ENCODE measurements around the gene LIPC.

Gene LIPC

GRCh38 chr15:58407236-58407775 is 24.5 kb upstream of the LIPC start:
- Histone ChIP-seq H2AFZ (ENCODE audit: low read depth) (no peak overlapping the region), H3K36me3 (ENCODE audit: insufficient read depth) (no peaks in the 10 kb centered on the region), H3K79me2 (ENCODE audit: insufficient read depth, low read depth) (no peaks in the 10 kb centered on the region), H4K20me1 (ENCODE audit: insufficient read depth) (no peaks in the 10 kb centered on the region), H3K9ac (no peak overlapping the region), H3K27me3 (ENCODE audit: insufficient read depth, low read depth) (no peaks in the 10 kb centered on the region), H3K4me2 (no peak overlapping the region), H3K4me3 (IDR thresholded peaks at IDR 0.05; ENCODE audit: insufficient read depth, low read depth, low read length) (no peak overlapping the region), H3K27ac (no peak overlapping the region), H3K4me1 (ENCODE audit: low read depth, poor library complexity, severe bottlenecking) (no peaks in the 10 kb centered on the region)
- TF ChIP-seq CTCF (conservative IDR thresholded peaks at IDR 0.05; ENCODE audit: low read depth, low read length) = no peak

- Histone ChIP-seq H3K27me3 (ENCODE audit: insufficient read depth, low read depth) (no peaks in the 10 kb centered on the region), H3K4me1 (ENCODE audit: low read depth, poor library complexity, severe bottlenecking) (no peaks in the 10 kb centered on the region), H2AFZ (ENCODE audit: low read depth) (no peak overlapping the region), H3K4me3 (IDR thresholded peaks at IDR 0.05; ENCODE audit: insufficient read depth, low read depth, low read length) (no peak overlapping the region), H3K36me3 (ENCODE audit: insufficient read depth) (no peaks in the 10 kb centered on the region), H4K20me1 (ENCODE audit: insufficient read depth) (no peaks in the 10 kb centered on the region), H3K27ac (no peak overlapping the region), H3K4me2 (no peak overlapping the region), H3K9ac (no peak overlapping the region), H3K79me2 (ENCODE audit: insufficient read depth, low read depth) (no peaks in the 10 kb centered on the region)
- TF ChIP-seq CTCF (conservative IDR thresholded peaks at IDR 0.05; ENCODE audit: low read depth, low read length) = no peak
These were observed 24.0 kb upstream of the LIPC start for GRCh38 chr15:58407778-58408177.

- Histone ChIP-seq H3K27ac (no peak overlapping the region), H3K9ac (no peak overlapping the region), H4K20me1 (ENCODE audit: insufficient read depth) (no peaks in the 10 kb centered on the region), H3K4me2 (no peak overlapping the region), H3K4me1 (ENCODE audit: low read depth, poor library complexity, severe bottlenecking) (no peaks in the 10 kb centered on the region), H3K4me3 (IDR thresholded peaks at IDR 0.05; ENCODE audit: insufficient read depth, low read depth, low read length) (no peak overlapping the region), H3K79me2 (ENCODE audit: insufficient read depth, low read depth) (no peaks in the 10 kb centered on the region), H2AFZ (ENCODE audit: low read depth) (no peak overlapping the region), H3K36me3 (ENCODE audit: insufficient read depth) (no peaks in the 10 kb centered on the region), H3K27me3 (ENCODE audit: insufficient read depth, low read depth) (no peaks in the 10 kb centered on the region)
- no peak for TF ChIP-seq CTCF (conservative IDR thresholded peaks at IDR 0.05; ENCODE audit: low read depth, low read length)
These were observed 21.9 kb upstream of the LIPC start for GRCh38 chr15:58409861-58410260.

GRCh38 chr15:58410353-58410752 is 21.4 kb upstream of the LIPC start:
- H3K4me1 ChIP-seq (ENCODE audit: low read depth, poor library complexity, severe bottlenecking) = no peaks in the 10 kb centered on the region
- no peak overlapping the region for H3K4me2 ChIP-seq
- H3K9ac ChIP-seq = no peak overlapping the region
- no peak overlapping the region for H2AFZ ChIP-seq (ENCODE audit: low read depth)
- no peak for TF ChIP-seq CTCF (conservative IDR thresholded peaks at IDR 0.05; ENCODE audit: low read depth, low read length)
- H3K27me3 ChIP-seq (ENCODE audit: insufficient read depth, low read depth) = no peaks in the 10 kb centered on the region
- H3K79me2 ChIP-seq (ENCODE audit: insufficient read depth, low read depth) = no peaks in the 10 kb centered on the region
- no peak overlapping the region for H3K4me3 ChIP-seq (IDR thresholded peaks at IDR 0.05; ENCODE audit: insufficient read depth, low read depth, low read length)
- H3K36me3 ChIP-seq (ENCODE audit: insufficient read depth) = no peaks in the 10 kb centered on the region
- H3K27ac ChIP-seq = no peak overlapping the region
- H4K20me1 ChIP-seq (ENCODE audit: insufficient read depth) = no peaks in the 10 kb centered on the region
